Stimulated activated CD8-positive, alpha-beta memory T cell treated with anti-CD3 and anti-CD28 coated beads, Interleukin-15, amount 100 ng/mL, for 48 hours (primary cell): ENCODE results near the gene GRIN2D.

Source experiments
- DNase-seq, 2 donors: peaks; one replicate each; pipeline ENCODE4 v3.0.0-alpha.2; 2020; ENCODE audit warnings: low read depth in 2 of 2

GRIN2D gene

DNA sequence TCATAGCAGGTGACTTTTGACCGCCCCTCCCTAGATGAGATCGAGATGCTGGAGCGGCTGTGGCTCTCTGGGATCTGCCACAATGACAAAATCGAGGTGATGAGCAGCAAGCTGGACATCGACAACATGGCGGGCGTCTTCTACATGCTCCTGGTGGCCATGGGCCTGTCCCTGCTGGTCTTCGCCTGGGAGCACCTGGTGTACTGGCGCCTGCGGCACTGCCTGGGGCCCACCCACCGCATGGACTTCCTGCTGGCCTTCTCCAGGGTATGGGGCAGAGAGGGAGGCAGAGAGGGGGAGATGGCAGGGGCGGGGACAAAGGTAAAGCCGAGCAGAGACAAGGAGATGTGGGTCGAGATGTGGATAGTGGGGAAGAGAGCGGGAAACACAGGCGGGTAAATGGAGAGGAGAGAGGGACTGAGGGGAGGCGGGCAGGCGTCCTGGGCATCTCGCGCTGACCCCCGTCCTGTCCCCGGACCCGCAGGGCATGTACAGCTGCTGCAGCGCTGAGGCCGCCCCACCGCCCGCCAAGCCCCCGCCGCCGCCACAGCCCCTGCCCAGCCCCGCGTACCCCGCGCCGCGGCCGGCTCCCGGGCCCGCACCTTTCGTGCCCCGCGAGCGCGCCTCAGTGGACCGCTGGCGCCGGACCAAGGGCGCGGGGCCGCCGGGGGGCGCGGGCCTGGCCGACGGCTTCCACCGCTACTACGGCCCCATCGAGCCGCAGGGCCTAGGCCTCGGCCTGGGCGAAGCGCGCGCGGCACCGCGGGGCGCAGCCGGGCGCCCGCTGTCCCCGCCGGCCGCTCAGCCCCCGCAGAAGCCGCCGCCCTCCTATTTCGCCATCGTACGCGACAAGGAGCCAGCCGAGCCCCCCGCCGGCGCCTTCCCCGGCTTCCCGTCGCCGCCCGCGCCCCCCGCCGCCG is 48.9 kb downstream of the GRIN2D start:
- DNase-seq, result no peak

- no peak for DNase-seq
Measured at GRCh38 chr19:48443256-48443655, 49.8 kb downstream of the GRIN2D start.
